GM21737 (cell line): ENCODE results near the gene KRTDAP.
"Not testable (repeated sequence)": the region's sequence is repeated elsewhere in the genome, so short reads cannot be mapped to it uniquely, and the experiment has no call there.

Experiments used
- ATAC-seq: cut with Tn5 transposase; IDR thresholded peaks from one replicate; pipeline ENCODE4 v1.9.1; 2021; ENCODE audit warnings: mild to moderate bottlenecking, moderate library complexity; ENCODE audit not compliant: unreplicated experiment

Gene KRTDAP

DNA sequence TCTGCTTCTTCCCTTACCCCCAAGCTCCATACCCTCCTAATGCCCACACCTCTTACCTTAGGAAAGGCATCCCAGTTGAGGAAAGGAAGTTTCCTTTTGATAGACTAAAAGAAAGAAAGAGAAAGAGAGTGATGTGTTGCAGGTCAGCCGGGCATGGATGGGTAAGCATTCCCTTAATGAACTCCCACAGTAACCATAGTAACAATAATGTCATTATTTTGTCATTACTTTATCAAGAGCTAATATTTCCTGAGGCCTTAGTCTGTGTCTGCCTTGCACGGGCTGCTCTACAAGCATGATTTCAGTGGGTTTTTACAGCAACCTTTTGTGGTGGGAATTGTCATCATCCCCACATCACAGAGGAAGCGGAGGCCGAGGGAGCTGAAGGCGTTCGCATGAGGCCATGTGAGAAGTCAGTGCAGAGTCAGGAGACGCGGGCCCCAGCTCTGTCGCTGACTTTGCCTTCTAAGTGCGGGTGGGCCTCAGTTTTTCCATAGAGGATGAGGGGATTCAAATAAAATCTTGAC, 2.5 kb downstream of the KRTDAP start:
- no peak for ATAC-seq

DNA sequence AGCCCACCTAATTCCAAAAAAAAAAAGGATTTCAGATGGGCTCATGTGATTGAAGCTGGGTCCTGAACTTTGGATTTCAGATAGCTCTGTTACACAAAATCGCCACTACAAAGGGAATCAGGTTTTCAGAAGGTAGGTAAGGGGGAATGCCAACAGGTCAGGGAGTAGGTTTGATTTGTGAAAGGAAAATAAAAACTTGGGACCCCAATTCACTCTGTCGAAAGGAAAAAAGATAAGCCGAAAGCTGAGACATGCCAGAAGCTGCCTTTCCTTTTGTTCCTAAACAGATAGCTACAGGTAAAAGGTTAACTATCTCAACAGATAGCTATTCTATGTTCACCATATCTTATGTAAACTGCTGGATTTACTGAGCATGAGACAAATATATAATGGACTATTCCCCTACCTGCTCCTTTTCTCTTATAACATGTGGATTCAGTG, 4.0 kb downstream of the KRTDAP start:
- ATAC-seq, result no peak

- peak; percentile 73 for ATAC-seq
These were observed 5.8 kb downstream of the KRTDAP start for GRCh38 chr19:35484252-35485036.

- ATAC-seq, result no peak
These were observed 7.2 kb downstream of the KRTDAP start for GRCh38 chr19:35483089-35483488.

GRCh38 chr19:35478794-35479677, 11.2 kb downstream of the KRTDAP start:
- ATAC-seq, result no peak

- no peak for ATAC-seq
These were observed 14.1 kb downstream of the KRTDAP start for GRCh38 chr19:35476149-35476548.

DNA sequence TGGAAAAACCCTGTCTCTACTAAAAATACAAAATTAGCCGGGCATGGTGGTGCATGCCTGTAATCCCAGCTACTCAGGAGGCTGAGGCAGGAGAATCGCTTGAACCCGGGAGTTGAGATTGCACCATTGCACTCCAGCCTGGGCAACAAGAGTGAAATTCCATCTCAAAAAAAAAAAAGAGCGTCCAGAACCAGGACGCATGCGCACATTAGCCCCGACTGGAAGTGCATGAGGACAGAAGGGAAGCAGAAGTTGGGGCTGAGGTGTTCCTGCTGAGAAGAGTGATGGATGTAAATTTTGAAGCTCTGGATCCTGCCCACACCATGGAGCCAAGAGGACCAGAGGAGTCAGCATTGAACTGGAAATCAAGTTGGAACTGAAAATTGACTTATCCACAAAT, 15.7 kb downstream of the KRTDAP start:
- ATAC-seq, result not testable (repeated sequence)

- no peak for ATAC-seq
These were observed 16.2 kb downstream of the KRTDAP start for GRCh38 chr19:35474104-35474503.

DNA sequence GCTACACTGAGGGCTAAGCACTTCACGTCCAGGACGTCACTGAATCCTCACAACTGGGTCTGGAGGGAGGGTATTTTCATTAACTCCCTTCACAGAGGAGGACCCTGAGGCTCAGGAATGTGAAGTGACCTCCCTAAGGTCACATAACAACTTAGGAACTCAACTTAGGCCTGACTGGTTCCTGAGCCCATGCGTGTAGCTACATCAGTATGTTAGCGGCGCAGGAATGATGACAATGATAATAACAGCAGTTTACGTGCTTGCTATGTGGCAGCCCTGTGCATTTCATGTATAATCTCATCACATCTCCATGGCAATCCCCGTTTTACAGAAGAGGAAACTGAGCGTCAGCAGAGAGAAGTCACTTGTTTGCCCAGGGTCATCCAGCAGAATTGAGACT, 18.3 kb downstream of the KRTDAP start:
- ATAC-seq, result no peak

- ATAC-seq, result not testable (repeated sequence)
These were observed 19.2 kb downstream of the KRTDAP start for GRCh38 chr19:35471075-35471474.

- no peak for ATAC-seq
These were observed 20.1 kb downstream of the KRTDAP start for GRCh38 chr19:35470128-35470527.

DNA sequence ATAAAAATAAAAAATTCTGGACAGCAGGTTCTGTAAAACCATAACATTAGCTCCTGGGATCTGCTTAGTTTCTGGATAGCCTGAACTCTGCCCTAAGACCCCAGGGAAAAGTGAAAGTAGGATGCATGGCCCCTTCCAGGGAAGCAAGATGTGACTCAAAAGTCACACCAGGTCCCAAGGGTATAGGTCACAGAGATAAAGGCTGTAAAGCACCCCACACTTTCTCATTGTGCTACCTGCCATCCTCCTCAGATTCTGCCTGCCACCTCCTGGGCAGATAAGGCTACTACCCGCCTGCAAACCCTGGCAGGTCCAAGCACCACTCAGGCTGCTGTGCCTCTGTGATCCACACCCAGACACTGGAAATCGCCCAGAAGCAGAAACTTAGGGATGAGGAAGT, 21.6 kb downstream of the KRTDAP start:
- ATAC-seq, result peak; percentile 79

- no peak for ATAC-seq
These were observed 24.0 kb downstream of the KRTDAP start for GRCh38 chr19:35466259-35466658.

DNA sequence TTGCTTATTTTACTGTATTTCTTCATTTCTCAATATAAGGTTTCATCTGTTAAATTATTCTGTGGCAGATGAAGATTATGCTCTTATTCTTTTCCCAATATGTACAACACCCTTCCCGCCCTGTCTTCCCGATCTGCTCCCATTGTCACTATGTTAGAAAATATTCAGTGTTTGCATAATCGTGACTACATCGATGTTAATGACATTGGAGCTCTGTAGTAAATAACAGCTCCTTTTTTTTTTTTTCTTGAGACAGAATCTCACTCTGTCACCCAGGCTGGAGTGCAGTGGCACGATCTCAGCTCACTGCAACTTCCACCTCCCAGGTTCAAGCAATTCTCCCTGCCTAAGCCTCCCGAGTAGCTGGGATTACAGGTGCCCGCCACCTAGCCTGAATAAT, 27.3 kb downstream of the KRTDAP start:
- ATAC-seq, result not testable (repeated sequence)

GRCh38 chr19:35462476-35462953, 27.7 kb downstream of the KRTDAP start:
- peak; percentile 51 for ATAC-seq

DNA sequence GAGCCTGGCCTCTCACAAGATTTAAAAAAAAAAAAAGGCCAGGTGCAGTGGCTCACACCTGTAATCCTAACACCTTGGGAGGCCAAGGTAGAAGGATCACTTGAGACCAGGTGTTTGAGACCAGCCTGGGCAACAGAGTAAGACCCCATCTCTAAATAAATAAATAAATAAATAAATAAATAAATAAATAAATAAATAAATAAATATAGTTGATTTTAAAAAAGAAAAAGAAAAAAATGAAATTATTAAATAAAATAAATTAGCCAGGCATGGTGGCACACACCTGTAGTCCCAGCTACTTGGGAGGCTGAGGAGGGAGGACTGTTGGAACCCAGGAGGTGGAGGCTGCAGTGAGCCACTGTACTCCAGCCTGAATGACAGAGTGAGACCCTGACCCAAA, 28.5 kb downstream of the KRTDAP start:
- ATAC-seq, result not testable (repeated sequence)

- no peak for ATAC-seq
These were observed 29.2 kb downstream of the KRTDAP start for GRCh38 chr19:35461060-35461459.

- ATAC-seq, result no peak
These were observed 29.7 kb downstream of the KRTDAP start for GRCh38 chr19:35460608-35461007.

- ATAC-seq, result no peak
These were observed 30.7 kb downstream of the KRTDAP start for GRCh38 chr19:35459414-35460082.

GRCh38 chr19:35458731-35459391, 31.4 kb downstream of the KRTDAP start:
- peak; percentile 39 for ATAC-seq
